Ovary (tissue), 9 donors: ENCODE measurements around the gene STK24. TPM values are rescaled to one million over a fixed set of nuclear protein-coding genes. Genes with fewer than 3 reads are reported as not detected.

ENCODE experiments used
- DNase-seq, 5 donors: peaks; one replicate each; pipeline ENCODE4 v3.0.0-alpha.2; 2019 to 2020
- H3K27ac ChIP-seq, 2 donors: fragments of 200-600 bp; one replicate each; pipeline versions ENCODE4 v1.5.1 to v1.8.0; 2019 to 2022
- H3K27me3 ChIP-seq: fragments of 200-600 bp; one replicate; pipeline ENCODE4 v1.8.0; 2022
- H3K36me3 ChIP-seq: fragments of 200-600 bp; sonication (generic); one replicate; pipeline ENCODE4 v1.5.1; 2019
- H3K4me1 ChIP-seq: one replicate; pipeline ENCODE4 v1.8.1; 2013; ENCODE audit warnings: mild to moderate bottlenecking, moderate library complexity; ENCODE audit not compliant: insufficient read depth
- H3K4me3 ChIP-seq: fragments of 200-600 bp; sonication (generic); one replicate; pipeline ENCODE4 v1.5.1; 2017
- H3K9me3 ChIP-seq, 2 donors: fragments of 200-600 bp in 1 of 2; sonication (generic) in 1 of 2; one replicate each; pipeline versions ENCODE4 v1.5.1 to v1.8.1; 2013 to 2019; ENCODE audit warnings: mild to moderate bottlenecking in 1 of 2, moderate library complexity in 1 of 2
- CTCF ChIP-seq, 3 donors: fragments of 450-650 bp in 2 of 3; fragments of 200-600 bp in 1 of 3; IDR thresholded peaks; one replicate each; pipeline versions ENCODE4 v1.5.1 to v1.8.0; 2016 to 2022; ENCODE audit warnings: antibody characterized with exemption in 3 of 3, mild to moderate bottlenecking in 1 of 3
- EP300 ChIP-seq: sonication (generic); formaldehyde crosslinking; IDR thresholded peaks from one replicate; pipeline ENCODE4 v1.6.1; 2017; ENCODE audit warnings: antibody characterized with exemption
- POLR2A ChIP-seq: fragments of 450-650 bp; IDR thresholded peaks from one replicate; pipeline ENCODE4 v1.6.1; 2017; ENCODE audit warnings: antibody characterized with exemption, mild to moderate bottlenecking, moderate library complexity
- WGBS, 3 donors: extraction: QIAGEN DNeasy Blood & Tissue Kit in 1 of 3; methylation state at CpG; one replicate each; pipeline versions ENCODE4 v1.1.5 to v1.1.7; 2013 to 2017; 5-methylcytosine and 5-hydroxymethylcytosine counted together
- intact Hi-C, 4 donors: fragments of 100-400 bp; cut with DNase I; formaldehyde crosslinking; loops; one replicate each; pipeline versions ENCODE4 v1.11.0 to v1.15.1; 2022 to 2023
- polyA plus RNA-seq, 2 donors: library from polyadenylated mRNA; stranded (reverse); fragments of 200-250 nt in 1 of 2; fragments of 350-450 nt in 1 of 2; fragmentation: Illumina TruSeq in 1 of 2; extraction: RNeasy Lipid Tissue Mini Kit (QIAGEN cat#74804) in 1 of 2; gene quantifications; one replicate each; pipeline ENCODE4 v1.2.3, GENCODE V29; 2013 to 2014
- total RNA-seq, 7 donors: library from RNA; depleted of rRNA in 2 of 7; stranded (reverse); fragments of >200 nt in 2 of 7; fragmentation: NEBNext Ultra II Directional in 3 of 7; extraction: Animal tissue kit (Norgen Biotek cat#: 25700) in 3 of 7; gene quantifications; one replicate each; pipeline versions ENCODE4 v1.1.0 to v1.2.4, GENCODE V29; 2016 to 2023
- donor health status: DM: no; HTN: no; CAD: no; lungs with moderate emphysema.
- donor health status: DM: no; HTN: no; CAD: no.
- donor health status: Bipolar disorder and iron deficiency.
- donor health status: DM: yes; HTN: yes; CAD: no.
- donor health status: DM: no; HTN: no; CAD: no.
- donor health status: DM: yes; HTN: yes; CAD: no.

Gene STK24
- total and polyA plus RNA-seq, 9 donors = 34.0 to 153 (median 60.6) TPM

- Histone ChIP-seq H3K36me3 (no peaks in the 10 kb centered on the region), H3K27ac (no peak overlapping the region), H3K4me3 (no peak overlapping the region), H3K27me3 (no peaks in the 10 kb centered on the region), H3K9me3 (no peaks in the 10 kb centered on the region), H3K4me1 (no peaks in the 10 kb centered on the region)
- WGBS, 3 donors = 75 to 79% (median 77%) methylated on average over 8 of the region's 8 CpGs
- DNase-seq = no peak
- TF ChIP-seq CTCF (IDR thresholded peaks at IDR 0.05) = no peak
- no peak for TF ChIP-seq POLR2A
- no peak for TF ChIP-seq EP300
- intact Hi-C loops = no loop called here
Measured at GRCh38 chr13:98405690-98406344, 171.1 kb downstream of the STK24 start.

GRCh38 chr13:98405107-98405571 is 171.8 kb downstream of the STK24 start:
- Histone ChIP-seq H3K27ac (no peak overlapping the region), H3K4me3 (no peak overlapping the region), H3K4me1 (no peaks in the 10 kb centered on the region), H3K9me3 (no peaks in the 10 kb centered on the region), H3K36me3 (no peaks in the 10 kb centered on the region), H3K27me3 (no peaks in the 10 kb centered on the region)
- 23 to 29% (median 23%) methylated on average over 7 of the region's 7 CpGs for WGBS, 3 donors
- no peak for TF ChIP-seq EP300
- TF ChIP-seq CTCF (IDR thresholded peaks at IDR 0.05) = no peak
- no peak for TF ChIP-seq POLR2A
- intact Hi-C loops = no loop called here
- DNase-seq = no peak

- Histone ChIP-seq H3K36me3 (no peaks in the 10 kb centered on the region), H3K4me3 (no peak overlapping the region), H3K27ac (no peak overlapping the region), H3K27me3 (no peaks in the 10 kb centered on the region), H3K9me3 (no peaks in the 10 kb centered on the region), H3K4me1 (no peaks in the 10 kb centered on the region)
- TF ChIP-seq EP300 (no peak), CTCF (IDR thresholded peaks at IDR 0.05) (no peak), POLR2A (no peak)
- no peak for DNase-seq
- intact Hi-C loops = no loop called here
- WGBS, 3 donors = 94 to 97% (median 96%) methylated on average over 2 of the region's 2 CpGs
Measured at GRCh38 chr13:98403076-98403475, 173.8 kb downstream of the STK24 start.

- Histone ChIP-seq H3K4me3 (no peak overlapping the region), H3K27ac (no peak overlapping the region), H3K36me3 (no peaks in the 10 kb centered on the region), H3K27me3 (no peaks in the 10 kb centered on the region), H3K9me3 (no peaks in the 10 kb centered on the region), H3K4me1 (no peaks in the 10 kb centered on the region)
- no peak for TF ChIP-seq POLR2A
- no peak for DNase-seq
- WGBS, 3 donors = 79 to 92% (median 85%) methylated on average over 13 of the region's 13 CpGs
- intact Hi-C loops = no loop called here
Measured at GRCh38 chr13:98401934-98402333, 175.0 kb downstream of the STK24 start.

- intact Hi-C loops = loop anchor here (5.0 to 10.0 kb wide), 4 partner anchors 255 to 545 kb away; partner anchors contain the start of gene FARP1 (in 2 of the 4)
- Histone ChIP-seq H3K27ac (no peak overlapping the region), H3K27me3 (no peaks in the 10 kb centered on the region), H3K4me1 (no peaks in the 10 kb centered on the region), H3K9me3 (no peaks in the 10 kb centered on the region), H3K4me3 (no peak overlapping the region), H3K36me3 (no peaks in the 10 kb centered on the region)
- WGBS, 3 donors = 32 to 61% (median 59%) methylated on average over 4 of the region's 4 CpGs
- no peak for DNase-seq
- no peak for TF ChIP-seq CTCF (IDR thresholded peaks at IDR 0.05)
- no peak for TF ChIP-seq POLR2A
- TF ChIP-seq EP300 = no peak
Measured at GRCh38 chr13:98399756-98400155, 177.2 kb downstream of the STK24 start.
